Neuronal stem cell (in vitro differentiated cells): Measurements from ENCODE around the gene RREB1. TPM values are rescaled to one million over a fixed set of nuclear protein-coding genes. Genes with fewer than 3 reads are reported as not detected.
A peak's percentile ranks its signal among the peaks of the same experiment; 100 is the strongest.

ENCODE experiments used
- DNase-seq: peaks from one replicate; pipeline ENCODE4 v3.0.0-alpha.2; 2013; ENCODE audit warnings: low spot score
- H2AFZ ChIP-seq: one replicate; pipeline ENCODE4 v1.6.1; 2013; ENCODE audit warnings: mild to moderate bottlenecking, low read length, inconsistent platforms
- H2AK5ac ChIP-seq: 2 replicates; pipeline ENCODE4 v1.6.1; 2013; ENCODE audit warnings: low read depth, mild to moderate bottlenecking, inconsistent platforms, low read length, moderate library complexity, mixed read lengths
- H2BK120ac ChIP-seq: 2 replicates; pipeline ENCODE4 v1.6.1; 2013; ENCODE audit warnings: low read depth, mild to moderate bottlenecking, inconsistent platforms, low read length, moderate library complexity, mixed read lengths
- H2BK12ac ChIP-seq: one replicate; pipeline ENCODE4 v1.6.1; 2013; ENCODE audit warnings: low read length, inconsistent platforms
- H2BK15ac ChIP-seq: 2 replicates; pipeline ENCODE4 v1.6.1; 2013; ENCODE audit warnings: mild to moderate bottlenecking, low read length, inconsistent platforms, mixed read lengths
- H2BK5ac ChIP-seq: one replicate; pipeline ENCODE4 v1.6.1; 2013; ENCODE audit warnings: inconsistent platforms, mild to moderate bottlenecking, low read length, moderate library complexity
- H3K14ac ChIP-seq: one replicate; pipeline ENCODE4 v1.6.1; 2013; ENCODE audit warnings: low read length, inconsistent platforms
- H3K18ac ChIP-seq: 2 replicates; pipeline ENCODE4 v1.6.1; 2013; ENCODE audit warnings: low read length, inconsistent platforms
- H3K23ac ChIP-seq: 2 replicates; pipeline ENCODE4 v1.6.1; 2013; ENCODE audit warnings: low read depth, mild to moderate bottlenecking, mixed read lengths, low read length, inconsistent platforms; ENCODE audit not compliant: poor library complexity
- H3K27ac ChIP-seq: replicated peaks from 3 replicates; pipeline ENCODE4 v1.5.1; 2013; ENCODE audit warnings: low read length, inconsistent platforms
- H3K27me3 ChIP-seq, 3 experiments: 2 replicates each; pipeline ENCODE4 v1.6.1; 2013; ENCODE audit warnings: low read length in 3 of 3, mild to moderate bottlenecking in 2 of 3, inconsistent platforms in 1 of 3, low read depth in 1 of 3, mixed read lengths in 1 of 3, moderate library complexity in 1 of 3; ENCODE audit not compliant: control insufficient read depth in 3 of 3, insufficient read depth in 3 of 3
- H3K36me3 ChIP-seq, 2 donors: replicated peaks in 1 of 2; 2 replicates each; pipeline ENCODE4 v1.6.1; 2013; ENCODE audit warnings: low read length in 2 of 2; ENCODE audit not compliant: control insufficient read depth in 2 of 2, insufficient read depth in 2 of 2
- H3K4ac ChIP-seq: 2 replicates; pipeline ENCODE4 v1.6.1; 2013; ENCODE audit warnings: inconsistent platforms, mild to moderate bottlenecking, low read length, moderate library complexity
- H3K4me1 ChIP-seq, 2 donors: 1 replicate in 1 of 2; 2 replicates in 1 of 2; pipeline ENCODE4 v1.6.1; 2013; ENCODE audit warnings: low read length in 2 of 2, low read depth in 1 of 2; ENCODE audit not compliant: control insufficient read depth in 2 of 2, insufficient read depth in 1 of 2
- H3K4me2 ChIP-seq: one replicate; pipeline ENCODE4 v1.6.1; 2013; ENCODE audit warnings: mild to moderate bottlenecking, low read length, inconsistent platforms; ENCODE audit not compliant: insufficient read depth, poor library complexity, severe bottlenecking
- H3K4me3 ChIP-seq, 2 donors: 2 replicates each; pipeline ENCODE4 v1.5.1; 2013; ENCODE audit warnings: low read length in 2 of 2, mild to moderate bottlenecking in 2 of 2, inconsistent platforms in 1 of 2, moderate library complexity in 1 of 2
- H3K79me1 ChIP-seq: one replicate; pipeline ENCODE4 v1.6.1; 2013; ENCODE audit warnings: low read depth, mild to moderate bottlenecking, inconsistent platforms, low read length, moderate library complexity
- H3K9ac ChIP-seq: one replicate; pipeline ENCODE4 v1.6.1; 2013; ENCODE audit warnings: mild to moderate bottlenecking, low read depth, low read length, inconsistent platforms; ENCODE audit not compliant: poor library complexity
- H3K9me3 ChIP-seq, 2 donors: replicated peaks in 1 of 2; 2 replicates each; pipeline versions ENCODE3 to v1.6.1; 2013; ENCODE audit warnings: low read length in 2 of 2, mild to moderate bottlenecking in 2 of 2, inconsistent platforms in 1 of 2, low read depth in 1 of 2, mixed read lengths in 1 of 2, moderate library complexity in 1 of 2; ENCODE audit not compliant: control insufficient read depth in 2 of 2, insufficient read depth in 1 of 2
- H4K8ac ChIP-seq: one replicate; pipeline ENCODE4 v1.6.1; 2013; ENCODE audit warnings: low read depth, mild to moderate bottlenecking, inconsistent platforms, low read length, moderate library complexity
- H4K91ac ChIP-seq: one replicate; pipeline ENCODE4 v1.6.1; 2013; ENCODE audit warnings: low read length, low read depth, mild to moderate bottlenecking, inconsistent platforms; ENCODE audit not compliant: poor library complexity
- WGBS, 2 donors: extraction: QIAGEN DNeasy Blood & Tissue Kit; methylation state at CpG; one replicate each; pipeline ENCODE4 v1.1.7; 2013; ENCODE audit warnings: missing lambda C conversion rate in 2 of 2, mixed read lengths in 1 of 2; ENCODE audit not compliant: insufficient read length in 2 of 2, insufficient replicate concordance in 1 of 2; ENCODE audit errors: extremely low coverage in 2 of 2; 5-methylcytosine and 5-hydroxymethylcytosine counted together
- polyA plus RNA-seq, 2 experiments: library from polyadenylated mRNA; stranded (reverse); fragments of 200-250 nt; gene quantifications; one replicate each; pipeline ENCODE4 v1.2.3, GENCODE V29; 2013

The RREB1 gene
- 5.7 TPM for polyA plus RNA-seq (2013, experiment 1 of 2)
- 6.0 TPM for polyA plus RNA-seq (2013, experiment 2 of 2)

DNA sequence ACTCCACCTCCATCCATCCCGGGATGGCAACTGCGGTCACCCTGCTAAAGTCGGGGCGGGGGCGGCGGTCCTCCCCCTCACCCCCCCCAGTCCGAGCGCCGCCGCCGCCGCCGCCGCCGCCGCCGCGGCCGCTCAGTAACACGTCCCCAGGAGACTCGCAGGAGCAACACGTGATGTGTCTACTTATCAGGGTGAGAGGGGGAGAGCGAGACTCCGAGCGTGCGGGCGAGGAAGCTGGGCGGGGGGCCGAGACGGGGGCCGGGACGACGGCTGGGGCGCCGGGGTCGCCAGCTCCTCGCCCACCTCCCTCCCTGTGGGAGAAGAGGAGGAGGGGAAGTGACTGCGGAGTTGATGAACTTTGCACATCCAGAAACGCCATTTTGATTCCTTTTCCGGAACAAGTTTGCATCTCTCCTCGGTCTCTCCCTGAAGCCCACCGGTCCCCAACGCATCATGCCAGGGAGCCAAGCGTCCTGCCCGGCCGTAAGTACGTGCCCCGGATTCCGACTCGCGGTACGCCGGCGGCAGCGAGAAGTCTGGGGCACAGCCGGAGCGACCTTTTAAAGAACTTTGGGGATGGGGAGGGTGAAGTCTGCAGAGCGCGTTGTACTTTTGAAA, at the start of gene RREB1:
Gene RREB1, plus strand, starts transcription at position 384 of the 618 bp plus-strand sequence. CDS start 73,951 bp downstream, outside the sequence.
- Histone ChIP-seq H4K91ac (peak within 1 kb of the TSS; percentile 48), H2BK12ac (peak within 1 kb of the TSS; percentile 97), H2AK5ac (peak within 1 kb of the TSS; percentile 83), H3K79me1 (peaks cover 7% of the 10 kb centered on the region), H3K27me3 (peaks cover 0 to 22% (median 0%) of the 10 kb centered on the region in 3 experiments), H3K9me3 (no peaks in the 10 kb centered on the region), H2BK120ac (peak within 1 kb of the TSS; percentile 95), H3K4me1 (peaks cover 7 to 24% of the 10 kb centered on the region in 2 donors), H2BK15ac (peak within 1 kb of the TSS; percentile 96), H4K8ac (peak within 1 kb of the TSS; percentile 82), H3K27ac (peak within 1 kb of the TSS; percentile 67), H2AFZ (peak within 1 kb of the TSS; percentile 98), H3K23ac (peak within 1 kb of the TSS; percentile 95), H3K18ac (peak within 1 kb of the TSS; percentile 100), H3K14ac (peak within 1 kb of the TSS; percentile 77), H3K4me3 (peak within 1 kb of the TSS; percentile 99 to 100), H2BK5ac (peak within 1 kb of the TSS; percentile 83), H3K4ac (peak within 1 kb of the TSS; percentile 80), H3K9ac (peak within 1 kb of the TSS; percentile 90), H3K36me3 (no peaks in the 10 kb centered on the region), H3K4me2 (peak within 1 kb of the TSS; percentile 90)
- no CpG with 5 or more reads among the region's 59 CpGs for WGBS, 2 donors
- DNase-seq: peak; percentile 58

GRCh38 chr6:7058250-7058923, 49.4 kb upstream of the RREB1 start:
- Histone ChIP-seq H2AK5ac (no peak overlapping the region), H2AFZ (no peak overlapping the region), H3K36me3 (no peaks in the 10 kb centered on the region), H2BK5ac (no peak overlapping the region), H3K4ac (no peak overlapping the region), H3K27ac (no peak overlapping the region), H3K79me1 (no peaks in the 10 kb centered on the region), H3K9ac (no peak overlapping the region), H4K8ac (no peak overlapping the region), H3K4me1 (no peaks in the 10 kb centered on the region), H4K91ac (no peak overlapping the region), H3K27me3 (peaks cover 0 to 9% (median 0%) of the 10 kb centered on the region in 3 experiments), H2BK120ac (no peak overlapping the region), H3K18ac (no peak overlapping the region), H3K14ac (no peak overlapping the region), H2BK15ac (no peak overlapping the region), H2BK12ac (no peak overlapping the region), H3K23ac (no peak overlapping the region), H3K4me2 (no peak overlapping the region), H3K9me3 (no peaks in the 10 kb centered on the region), H3K4me3 (no peak overlapping the region)
- WGBS, 2 donors: no CpG with 5 or more reads among the region's 4 CpGs
- no peak for DNase-seq

- Histone ChIP-seq H2BK120ac (no peak overlapping the region), H2AK5ac (no peak overlapping the region), H3K4me3 (no peak overlapping the region), H2BK15ac (no peak overlapping the region), H3K4me1 (no peaks in the 10 kb centered on the region), H3K23ac (no peak overlapping the region), H3K27me3 (peaks cover 0 to 2% (median 0%) of the 10 kb centered on the region in 3 experiments), H2BK12ac (no peak overlapping the region), H4K8ac (no peak overlapping the region), H4K91ac (no peak overlapping the region), H3K36me3 (no peaks in the 10 kb centered on the region), H2AFZ (no peak overlapping the region), H3K9ac (no peak overlapping the region), H3K4me2 (no peak overlapping the region), H2BK5ac (no peak overlapping the region), H3K14ac (no peak overlapping the region), H3K18ac (no peak overlapping the region), H3K27ac (no peak overlapping the region), H3K9me3 (no peaks in the 10 kb centered on the region), H3K4ac (no peak overlapping the region), H3K79me1 (no peaks in the 10 kb centered on the region)
- DNase-seq: no peak
- WGBS, 2 donors: no CpG with 5 or more reads among the region's 6 CpGs
Measured at GRCh38 chr6:7060769-7061516, 46.8 kb upstream of the RREB1 start.
